Inferior parietal cortex (tissue), 1 donor: ENCODE data around the gene MSANTD1.

Experiments
- DNase-seq: peaks from one replicate; pipeline ENCODE4 v3.0.0-alpha.2; 2016; ENCODE audit errors: extremely low spot score

Gene MSANTD1

GRCh38 chr4:3248811-3249661, at the start of gene MSANTD1:
Gene MSANTD1 (plus strand): TSS chr4:3249159. CDS start chr4:3249223, 64 bp downstream.
- DNase-seq, result no peak

GRCh38 chr4:3199653-3200422, 49.1 kb upstream of the MSANTD1 start:
- no peak for DNase-seq

- no peak for DNase-seq
These were observed 48.4 kb upstream of the MSANTD1 start for GRCh38 chr4:3200423-3201090.

GRCh38 chr4:3201718-3202702, 46.9 kb upstream of the MSANTD1 start:
- no peak for DNase-seq

- no peak for DNase-seq
These were observed 45.8 kb upstream of the MSANTD1 start for GRCh38 chr4:3202836-3203820.

- no peak for DNase-seq
These were observed 45.0 kb upstream of the MSANTD1 start for GRCh38 chr4:3203971-3204431.

- DNase-seq, result no peak
These were observed 43.0 kb upstream of the MSANTD1 start for GRCh38 chr4:3205995-3206394.

- DNase-seq, result no peak
These were observed 42.4 kb upstream of the MSANTD1 start for GRCh38 chr4:3206439-3207100.

- DNase-seq, result no peak
These were observed 41.4 kb upstream of the MSANTD1 start for GRCh38 chr4:3207531-3208037.

- DNase-seq, result no peak
These were observed 40.1 kb upstream of the MSANTD1 start for GRCh38 chr4:3208826-3209225.

GRCh38 chr4:3209551-3210325, 39.2 kb upstream of the MSANTD1 start:
- DNase-seq, result no peak

GRCh38 chr4:3210467-3210866, 38.5 kb upstream of the MSANTD1 start:
- DNase-seq, result no peak

- DNase-seq, result no peak
These were observed 37.1 kb upstream of the MSANTD1 start for GRCh38 chr4:3211866-3212265.

GRCh38 chr4:3212391-3213105, 36.4 kb upstream of the MSANTD1 start:
- no peak for DNase-seq

- DNase-seq, result no peak
These were observed 35.9 kb upstream of the MSANTD1 start for GRCh38 chr4:3213106-3213425.

- DNase-seq, result no peak
These were observed 35.2 kb upstream of the MSANTD1 start for GRCh38 chr4:3213661-3214250.

- no peak for DNase-seq
These were observed 33.7 kb upstream of the MSANTD1 start for GRCh38 chr4:3215256-3215655.
